OCI-LY3 (cell line): ENCODE data around the gene ELF2.

Experiments used
- EZH2phosphoT487 ChIP-seq: fragments of 200-600 bp; shearing (Covaris generic); IDR thresholded peaks from 2 replicates; pipeline ENCODE4 v1.6.1; 2018; ENCODE audit warnings: antibody characterized with exemption, mixed run types, low read depth
- TF ChIP-seq, protein P1 (sequence below): fragments of 200-600, 300-600 bp; sonication (generic); IDR thresholded peaks from 2 replicates; pipeline ENCODE4 v1.5.1; 2014; ENCODE audit warnings: antibody characterized with exemption, low read length, low read depth

DNA sequence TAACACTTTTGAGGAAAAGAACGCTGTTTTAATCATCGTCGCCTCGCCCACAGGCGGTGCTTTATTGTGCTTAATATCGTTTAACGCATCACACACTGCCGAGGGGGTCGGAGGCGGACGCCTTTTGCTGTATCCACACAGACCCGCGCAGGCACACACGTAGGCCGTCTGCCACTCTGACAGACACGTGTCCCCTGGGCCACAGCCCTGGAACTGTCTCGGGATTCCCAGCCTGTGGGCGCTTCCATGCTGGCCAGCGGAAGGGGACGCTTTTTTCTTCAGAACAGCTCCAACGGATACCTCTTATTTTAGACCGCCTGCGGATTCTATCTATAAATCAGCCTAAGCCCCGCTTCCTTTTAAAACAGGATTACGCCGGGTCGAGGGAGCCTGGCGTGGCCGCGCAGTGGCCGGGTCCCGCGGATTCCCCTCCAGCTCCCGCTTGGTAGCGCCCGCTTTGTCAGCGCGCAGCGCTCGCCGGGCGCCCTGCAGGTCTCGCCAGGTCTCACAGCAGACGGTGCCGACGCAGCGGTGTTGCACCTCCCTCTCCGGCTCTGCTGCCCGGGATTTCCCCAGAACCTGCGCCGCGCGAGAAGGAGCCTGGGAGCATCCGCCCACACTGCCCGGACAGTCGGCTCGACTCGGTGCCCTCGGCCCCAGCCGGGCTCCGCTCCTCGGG is 161.6 kb downstream of the ELF2 start, which contains the start of gene NOCT:
- TF ChIP-seq, protein P1, sequence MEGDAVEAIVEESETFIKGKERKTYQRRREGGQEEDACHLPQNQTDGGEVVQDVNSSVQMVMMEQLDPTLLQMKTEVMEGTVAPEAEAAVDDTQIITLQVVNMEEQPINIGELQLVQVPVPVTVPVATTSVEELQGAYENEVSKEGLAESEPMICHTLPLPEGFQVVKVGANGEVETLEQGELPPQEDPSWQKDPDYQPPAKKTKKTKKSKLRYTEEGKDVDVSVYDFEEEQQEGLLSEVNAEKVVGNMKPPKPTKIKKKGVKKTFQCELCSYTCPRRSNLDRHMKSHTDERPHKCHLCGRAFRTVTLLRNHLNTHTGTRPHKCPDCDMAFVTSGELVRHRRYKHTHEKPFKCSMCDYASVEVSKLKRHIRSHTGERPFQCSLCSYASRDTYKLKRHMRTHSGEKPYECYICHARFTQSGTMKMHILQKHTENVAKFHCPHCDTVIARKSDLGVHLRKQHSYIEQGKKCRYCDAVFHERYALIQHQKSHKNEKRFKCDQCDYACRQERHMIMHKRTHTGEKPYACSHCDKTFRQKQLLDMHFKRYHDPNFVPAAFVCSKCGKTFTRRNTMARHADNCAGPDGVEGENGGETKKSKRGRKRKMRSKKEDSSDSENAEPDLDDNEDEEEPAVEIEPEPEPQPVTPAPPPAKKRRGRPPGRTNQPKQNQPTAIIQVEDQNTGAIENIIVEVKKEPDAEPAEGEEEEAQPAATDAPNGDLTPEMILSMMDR, result no peak
- TF ChIP-seq EZH2phosphoT487, result no peak
